Stimulated activated CD8-positive, alpha-beta memory T cell treated with anti-CD3 and anti-CD28 coated beads, Interleukin-15, amount 100 ng/mL, for 24 hours (primary cell): Measurements from ENCODE around the gene ERN1.

Source experiments
- DNase-seq: peaks from one replicate; pipeline ENCODE4 v3.0.0-alpha.2; 2020; ENCODE audit warnings: low read depth

ERN1 gene

GRCh38 chr17:64083563-64084085 is 46.3 kb downstream of the ERN1 start:
- DNase-seq = no peak

- DNase-seq = no peak
Observed at GRCh38 chr17:64083093-64083492, 46.9 kb downstream of the ERN1 start.

GRCh38 chr17:64081802-64082799 is 47.8 kb downstream of the ERN1 start:
- DNase-seq = no peak

GRCh38 chr17:64080174-64080618 is 49.7 kb downstream of the ERN1 start:
- no peak for DNase-seq

- DNase-seq = no peak
Observed at GRCh38 chr17:64077379-64077778, 52.6 kb downstream of the ERN1 start.

GRCh38 chr17:64075913-64076312 is 54.0 kb downstream of the ERN1 start:
- no peak for DNase-seq

GRCh38 chr17:64074704-64075426 is 55.1 kb downstream of the ERN1 start:
- DNase-seq = no peak

GRCh38 chr17:64073771-64074703 is 55.9 kb downstream of the ERN1 start:
- no peak for DNase-seq

GRCh38 chr17:64071111-64071510 is 58.8 kb downstream of the ERN1 start:
- no peak for DNase-seq

- DNase-seq = no peak
Observed at GRCh38 chr17:64070213-64070612, 59.7 kb downstream of the ERN1 start.

- DNase-seq = no peak
Observed at GRCh38 chr17:64069143-64069542, 60.8 kb downstream of the ERN1 start.

GRCh38 chr17:64067657-64068056 is 62.3 kb downstream of the ERN1 start:
- no peak for DNase-seq

GRCh38 chr17:64066716-64067115 is 63.2 kb downstream of the ERN1 start:
- DNase-seq = no peak

- DNase-seq = no peak
Observed at GRCh38 chr17:64065161-64065560, 64.8 kb downstream of the ERN1 start.

- no peak for DNase-seq
Observed at GRCh38 chr17:64064331-64064730, 65.6 kb downstream of the ERN1 start.

GRCh38 chr17:64063766-64064224 is 66.1 kb downstream of the ERN1 start:
- no peak for DNase-seq

GRCh38 chr17:64063088-64063487 is 66.9 kb downstream of the ERN1 start:
- no peak for DNase-seq

- DNase-seq = no peak
Observed at GRCh38 chr17:64061178-64061898, 68.6 kb downstream of the ERN1 start.

- no peak for DNase-seq
Observed at GRCh38 chr17:64060331-64060730, 69.6 kb downstream of the ERN1 start.

GRCh38 chr17:64059756-64060155 is 70.2 kb downstream of the ERN1 start:
- DNase-seq = no peak

- DNase-seq = no peak
Observed at GRCh38 chr17:64058621-64059020, 71.3 kb downstream of the ERN1 start.
